NCI-H345 treated with DMSO at 0.1 percent for 48 hours (cell line): Measurements from ENCODE around the gene FBRS.
"Not testable (repeated sequence)": the region's sequence is repeated elsewhere in the genome, so short reads cannot be mapped to it uniquely, and the experiment has no call there.

ENCODE experiments used
- DNase-seq: peaks from one replicate; lab custom pipeline; 2025; ENCODE audit not compliant: unreplicated experiment; lab: John Stamatoyannopoulos, UW

Gene FBRS

DNA sequence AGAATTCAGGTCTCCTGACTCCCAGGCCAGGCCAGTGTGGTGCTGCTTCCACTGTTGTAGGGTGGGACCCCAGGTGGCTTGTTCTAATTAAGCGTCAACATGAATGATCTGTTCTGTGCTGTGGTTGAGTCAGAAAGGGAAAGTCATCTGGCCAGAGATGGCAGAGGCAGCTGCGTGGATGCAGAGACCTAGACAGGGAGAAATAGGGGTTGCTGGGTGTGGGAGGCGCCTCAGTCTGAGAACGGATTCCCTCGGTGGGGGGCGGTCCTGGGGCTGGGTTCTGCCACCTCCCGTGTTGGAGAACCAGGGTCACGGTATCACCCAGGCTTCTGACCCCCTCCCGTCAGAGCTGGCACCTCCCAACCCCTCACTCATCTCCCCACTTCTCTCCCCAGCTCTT, 5.6 kb downstream of the FBRS start:
- no peak for DNase-seq

DNA sequence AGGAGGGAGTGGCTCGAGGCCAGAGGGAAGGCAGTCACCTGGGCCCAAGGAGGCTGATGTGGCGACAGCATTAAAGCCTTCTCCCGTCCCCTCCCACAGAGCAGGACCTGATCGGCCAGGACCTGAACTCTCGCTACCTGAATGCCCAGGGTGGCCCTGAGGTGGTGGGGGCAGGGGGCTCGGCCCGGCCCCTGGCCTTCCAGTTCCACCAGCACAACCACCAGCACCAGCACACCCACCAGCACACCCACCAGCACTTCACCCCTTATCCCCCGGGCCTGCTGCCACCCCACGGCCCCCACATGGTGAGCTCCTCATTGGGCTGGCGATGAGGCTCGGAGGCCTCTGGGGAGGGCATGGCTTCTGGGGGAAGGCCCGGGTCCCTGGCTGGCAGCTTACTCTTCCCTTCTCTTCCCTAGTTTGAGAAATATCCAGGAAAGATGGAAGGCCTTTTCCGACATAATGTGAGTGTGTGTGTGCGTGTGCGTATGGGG, 6.4 kb downstream of the FBRS start:
- no peak for DNase-seq

DNA sequence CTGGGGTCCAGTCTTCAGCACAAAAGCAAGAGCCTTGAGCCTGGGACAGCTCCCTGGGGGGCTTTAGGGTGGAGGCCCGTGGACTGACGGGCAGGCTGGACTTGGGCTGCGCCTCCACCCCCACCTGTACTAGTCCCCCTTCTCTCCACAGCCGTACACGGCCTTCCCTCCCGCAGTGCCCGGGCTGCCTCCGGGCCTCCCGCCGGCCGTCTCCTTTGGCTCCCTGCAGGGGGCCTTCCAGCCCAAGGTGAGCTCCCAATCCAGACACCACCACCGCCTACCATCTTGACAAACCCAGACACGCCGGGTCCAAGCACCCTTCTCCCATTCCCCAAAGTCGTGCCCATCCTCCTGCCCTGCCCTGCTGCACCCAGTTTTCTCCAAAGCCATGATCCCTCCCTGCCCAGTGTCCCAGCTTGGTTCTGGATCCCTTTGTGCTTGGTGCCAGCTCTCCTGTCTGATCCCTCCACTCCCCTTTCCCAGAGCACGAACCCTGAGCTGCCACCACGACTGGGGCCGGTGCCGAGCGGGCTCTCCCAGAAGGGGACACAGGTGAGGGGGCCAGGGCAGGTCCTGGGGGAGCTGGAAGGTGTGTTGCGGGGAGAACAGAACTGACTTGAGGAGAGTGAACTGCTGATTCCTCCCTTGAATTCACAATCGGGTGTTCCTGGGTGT, 7.1 kb downstream of the FBRS start:
- DNase-seq, result no peak

DNA sequence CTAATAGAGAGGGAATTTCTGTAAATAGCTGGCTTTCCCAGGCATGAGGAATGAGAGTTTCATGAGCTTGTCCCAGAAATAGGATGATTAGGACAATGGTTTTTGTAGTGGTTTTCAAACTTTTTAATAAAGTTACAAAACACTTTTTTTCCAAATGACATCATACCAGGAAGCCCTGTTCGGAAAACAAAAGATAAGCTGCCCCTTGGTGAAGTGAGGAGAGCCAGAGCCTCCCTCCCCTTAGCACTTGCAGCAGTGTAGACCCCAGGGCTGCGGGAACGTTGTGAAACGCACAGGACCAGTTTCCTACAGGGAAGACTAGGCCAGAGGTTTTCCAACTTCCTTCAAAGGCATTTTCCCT, 7.6 kb downstream of the FBRS start:
- no peak for DNase-seq

DNA sequence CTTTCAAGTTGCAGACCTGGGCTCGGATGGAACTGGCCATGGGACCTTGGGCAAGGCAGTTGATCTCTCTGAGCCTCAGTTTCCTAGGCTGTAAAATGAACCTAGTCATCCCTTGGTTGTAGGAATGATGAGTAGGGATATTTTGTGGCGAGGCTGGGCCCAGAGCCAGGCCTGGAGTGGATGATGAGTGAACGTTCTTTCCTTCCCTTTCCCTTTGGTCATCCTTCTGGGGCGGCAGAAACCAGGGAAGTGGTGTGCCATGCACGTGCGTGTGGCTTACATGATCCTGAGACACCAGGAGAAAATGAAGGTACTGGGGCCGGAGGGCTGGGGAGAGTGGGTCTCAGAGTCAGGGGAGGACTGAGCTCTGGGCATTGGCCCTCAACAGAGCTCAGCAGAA, 8.4 kb downstream of the FBRS start:
- DNase-seq, result no peak

DNA sequence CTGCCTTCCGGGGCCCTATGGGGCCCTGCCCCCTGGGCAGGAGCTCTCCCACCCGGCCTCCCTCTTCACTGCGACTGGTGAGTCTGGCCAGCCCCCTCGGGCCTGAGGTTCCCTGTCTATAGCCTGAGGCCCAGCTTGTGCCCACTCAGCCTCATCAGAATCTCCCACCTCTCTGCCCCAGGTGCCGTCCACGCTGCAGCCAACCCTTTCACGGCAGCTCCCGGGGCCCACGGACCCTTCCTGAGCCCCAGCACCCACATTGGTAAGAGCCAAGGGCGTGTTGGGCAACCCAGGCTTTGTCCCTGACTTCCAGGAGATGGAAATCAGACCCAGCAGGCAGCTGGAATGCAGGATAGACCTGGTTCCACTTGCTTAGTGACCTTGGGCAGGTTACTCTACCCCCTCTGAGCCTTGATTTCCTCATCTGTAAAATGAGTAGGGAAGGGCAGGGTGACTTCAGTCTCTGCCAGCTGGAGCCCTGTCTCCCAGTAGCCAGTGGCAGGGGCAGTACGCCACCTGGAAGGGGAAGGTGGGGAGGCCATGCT, 9.2 kb downstream of the FBRS start:
- DNase-seq, result no peak

DNA sequence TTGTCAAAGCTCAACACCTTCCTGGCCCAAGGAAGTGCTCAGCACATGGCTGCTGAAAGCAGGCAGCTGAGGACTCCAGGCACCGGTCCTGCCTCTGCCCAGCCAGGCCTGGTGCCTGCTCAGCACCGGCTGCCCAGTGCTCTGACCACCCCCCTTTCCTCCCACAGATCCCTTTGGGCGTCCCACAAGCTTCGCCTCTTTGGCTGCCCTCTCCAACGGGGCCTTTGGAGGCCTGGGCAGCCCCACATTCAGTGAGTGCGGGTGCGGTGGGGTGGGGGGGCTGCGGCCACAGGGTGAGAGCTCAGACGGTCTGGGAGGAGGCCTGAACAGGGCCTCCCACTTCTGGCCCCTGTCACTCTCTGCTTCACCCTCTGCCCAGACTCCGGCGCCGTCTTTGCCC, 10.2 kb downstream of the FBRS start:
- DNase-seq, result no peak

DNA sequence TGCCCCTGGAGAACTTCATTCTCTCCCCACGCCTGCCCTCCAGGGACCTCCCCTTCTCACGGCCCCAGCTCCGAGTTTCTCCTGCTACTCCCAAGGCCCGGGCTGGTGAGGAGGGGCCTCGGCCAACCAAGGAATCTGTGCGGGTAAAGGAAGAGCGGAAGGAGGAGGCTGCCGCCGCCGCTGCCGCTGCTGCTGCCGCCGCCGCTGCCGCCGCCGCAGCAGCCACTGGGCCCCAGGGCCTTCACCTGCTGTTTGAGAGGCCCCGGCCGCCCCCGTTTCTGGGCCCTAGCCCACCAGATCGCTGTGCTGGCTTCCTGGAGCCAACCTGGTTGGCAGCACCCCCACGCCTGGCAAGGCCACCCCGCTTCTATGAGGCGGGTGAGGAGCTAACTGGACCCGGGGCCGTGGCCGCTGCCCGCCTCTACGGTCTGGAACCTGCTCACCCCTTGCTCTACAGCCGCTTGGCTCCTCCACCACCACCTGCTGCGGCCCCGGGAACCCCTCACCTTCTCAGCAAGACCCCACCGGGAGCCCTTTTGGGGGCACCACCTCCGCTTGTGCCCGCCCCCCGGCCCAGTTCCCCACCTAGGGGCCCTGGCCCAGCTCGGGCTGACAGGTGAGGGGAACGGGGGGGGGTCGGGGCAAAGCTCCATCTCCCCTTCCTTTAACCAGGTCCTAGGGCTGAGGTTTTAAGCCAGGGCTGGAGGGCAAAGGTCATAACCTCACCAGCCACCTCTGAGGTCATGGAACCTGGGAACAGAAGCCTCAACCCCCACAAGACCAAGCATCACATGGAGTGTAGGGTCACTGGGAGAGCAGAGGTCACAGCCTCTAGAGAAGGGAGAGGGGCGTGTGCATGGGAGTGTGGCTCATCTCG, 11.0 kb downstream of the FBRS start:
- no peak for DNase-seq

DNA sequence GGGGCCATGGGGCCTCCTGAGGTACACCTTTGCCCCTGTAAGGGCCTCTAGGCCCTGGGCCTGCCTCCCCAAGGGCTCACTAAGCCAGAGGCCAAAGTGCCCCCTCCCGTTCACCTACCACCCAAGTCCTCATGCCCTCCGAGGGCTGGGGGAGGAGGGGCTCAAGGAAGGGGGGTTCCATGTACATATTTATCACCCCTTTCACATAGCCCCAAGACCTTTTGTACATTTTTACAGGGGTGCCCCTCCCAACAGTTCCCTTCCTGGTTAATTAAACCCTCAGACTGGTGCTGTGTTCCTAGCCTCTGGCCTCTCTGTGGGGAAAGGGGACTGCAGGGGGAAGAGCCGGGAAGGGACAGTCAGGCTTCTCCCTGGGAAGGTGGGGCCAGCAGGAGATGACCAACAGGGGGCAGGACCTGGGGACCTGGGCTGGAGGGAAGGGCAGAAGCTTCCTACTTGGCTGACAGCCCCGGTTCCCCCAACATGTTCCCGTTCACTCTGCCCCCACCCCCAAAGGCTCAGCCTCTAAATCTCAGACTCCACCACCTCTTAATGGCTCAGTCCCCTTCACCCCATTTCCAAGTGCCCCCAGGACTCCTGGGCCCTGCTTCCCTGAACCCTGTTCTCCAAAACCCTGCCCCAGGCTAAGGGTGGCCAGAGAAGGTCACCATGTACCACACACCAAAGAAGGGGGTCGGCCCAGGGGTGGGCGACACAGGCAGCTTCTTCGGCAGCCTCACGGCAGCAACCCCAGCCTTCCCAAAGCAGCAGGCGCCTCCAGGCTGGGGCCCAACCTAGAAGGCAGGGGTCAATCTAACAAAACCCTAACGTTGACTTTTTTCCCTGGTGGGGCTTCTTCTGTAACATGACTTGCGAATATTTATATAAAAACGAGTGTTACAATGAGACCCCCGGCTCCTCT, 11.9 kb downstream of the FBRS start:
- no peak for DNase-seq

DNA sequence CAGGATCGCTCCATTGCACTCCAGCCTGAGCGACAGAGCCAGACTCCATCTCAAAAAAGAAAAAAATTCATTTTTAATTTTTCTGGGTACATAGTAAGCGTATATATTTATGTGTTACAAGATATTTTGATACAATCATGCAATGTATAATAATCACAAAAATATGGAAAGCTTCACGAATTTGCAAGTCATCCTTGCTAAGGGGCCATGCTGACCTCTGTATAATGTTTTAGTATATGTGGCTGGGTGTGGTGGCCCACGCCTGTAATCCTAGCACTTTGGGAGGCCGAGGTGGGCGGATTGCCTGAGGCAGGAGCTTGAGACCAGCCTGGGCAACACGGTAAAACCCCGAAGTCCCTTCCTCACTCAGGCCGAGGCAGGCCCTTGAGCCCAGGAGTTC, 16.9 kb downstream of the FBRS start:
- DNase-seq, result no peak

DNA sequence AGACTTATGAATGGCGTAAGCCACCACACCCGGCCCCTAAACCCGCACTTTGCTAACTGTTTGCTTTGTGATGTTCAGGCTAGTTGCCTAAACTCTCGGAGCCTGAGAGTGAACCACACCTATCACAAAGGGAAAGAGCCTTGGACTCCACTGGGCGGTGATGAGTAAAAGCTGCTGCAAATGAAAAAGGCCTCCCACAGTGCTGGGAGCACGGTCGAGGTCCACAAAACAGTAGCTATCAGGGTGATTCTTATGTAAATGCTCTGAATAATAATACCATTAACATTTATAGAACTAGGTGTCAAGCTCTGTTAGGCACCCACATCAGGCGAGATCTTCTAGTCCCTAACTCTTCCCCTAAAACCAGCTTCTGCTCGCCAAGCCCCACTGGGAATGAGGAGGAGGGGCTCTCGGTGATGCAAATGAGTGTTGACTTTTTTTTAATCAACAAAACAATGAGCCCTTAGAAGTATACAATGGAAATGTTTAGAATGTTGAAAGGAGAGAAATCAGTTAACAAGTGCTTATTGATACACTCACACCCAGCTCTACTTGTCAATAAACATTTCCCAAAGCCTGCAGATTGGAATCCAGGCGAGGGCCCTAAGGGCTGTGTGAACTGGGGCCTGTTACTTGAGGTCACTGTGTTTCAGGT, 19.8 kb downstream of the FBRS start:
- DNase-seq, result no peak

DNA sequence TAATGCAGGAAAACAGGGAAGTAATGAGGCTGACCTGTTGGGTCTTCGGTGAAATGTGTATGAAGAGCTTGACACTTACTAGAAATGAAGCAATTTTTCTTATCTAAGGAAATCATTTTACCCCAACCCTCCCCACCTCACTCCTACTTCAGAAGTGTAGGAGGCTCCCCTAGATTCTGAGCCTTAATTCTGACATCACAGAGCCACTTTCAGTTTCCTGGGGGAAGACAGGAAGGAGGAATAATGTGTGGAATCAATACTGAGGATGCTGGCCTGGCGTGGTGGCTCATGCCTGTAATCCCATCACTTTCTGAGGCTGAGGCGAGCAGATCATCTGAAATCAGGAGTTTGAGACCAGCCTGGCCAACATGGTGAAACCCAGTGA, 20.3 kb downstream of the FBRS start:
- DNase-seq, result no peak

DNA sequence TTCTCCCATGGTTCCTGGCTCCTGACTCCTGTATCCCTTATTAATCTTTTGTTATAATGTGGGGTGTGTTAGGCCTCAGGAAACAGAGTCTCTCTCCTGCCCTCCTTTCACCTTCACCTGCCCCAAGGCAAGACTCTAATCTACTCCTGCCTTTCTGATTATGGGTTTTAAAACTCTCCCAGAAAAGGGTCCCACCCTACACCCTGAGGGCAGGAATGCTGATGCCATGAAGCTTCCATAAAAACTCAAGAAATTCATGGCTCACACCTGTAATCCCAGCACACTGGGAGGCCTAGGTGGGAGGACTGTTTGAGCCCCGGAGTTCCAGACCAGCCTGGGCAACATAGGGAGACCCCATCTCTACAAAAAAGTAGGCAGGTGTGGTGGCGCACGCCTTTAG, 22.1 kb downstream of the FBRS start:
- no peak for DNase-seq

DNA sequence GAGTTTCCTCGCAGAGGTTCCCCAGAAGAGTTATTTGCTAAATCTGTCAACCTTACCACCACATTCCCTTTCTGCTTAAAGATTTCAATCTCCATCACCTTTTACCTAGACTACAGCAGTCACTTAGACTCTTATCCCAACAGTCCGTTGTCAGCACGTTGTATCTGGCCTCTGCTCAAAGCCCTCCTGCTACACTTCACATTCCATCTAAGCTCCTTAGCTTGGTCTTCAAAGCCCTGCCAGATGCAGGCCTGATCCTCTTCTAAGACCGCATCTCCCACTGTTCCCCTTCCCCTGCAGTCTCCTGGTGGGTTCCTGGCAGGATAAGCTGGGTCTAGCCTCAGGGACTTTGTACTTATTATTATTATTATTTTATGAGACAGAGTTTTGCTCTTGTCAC, 30.5 kb downstream of the FBRS start:
- no peak for DNase-seq

DNA sequence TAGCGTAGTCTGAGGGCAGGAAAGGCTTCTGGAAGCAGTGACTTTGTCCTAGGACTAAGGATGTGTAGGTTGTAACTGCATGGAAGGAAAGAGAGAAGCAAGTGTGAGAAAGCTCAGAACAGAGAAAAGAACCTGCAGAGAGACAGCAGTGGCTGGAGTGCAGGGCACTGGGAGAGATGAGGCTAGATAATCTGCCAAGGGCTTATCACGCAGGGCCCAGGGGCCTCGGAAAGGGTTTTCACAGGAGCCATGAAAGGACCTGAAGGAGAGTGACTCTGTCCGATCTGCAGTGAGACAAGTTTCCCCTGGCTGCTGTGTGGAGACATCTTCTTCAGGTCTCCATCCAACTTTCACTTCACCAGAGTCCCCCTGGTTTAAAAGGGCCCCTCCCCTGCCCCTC, 33.7 kb downstream of the FBRS start:
- DNase-seq, result no peak

DNA sequence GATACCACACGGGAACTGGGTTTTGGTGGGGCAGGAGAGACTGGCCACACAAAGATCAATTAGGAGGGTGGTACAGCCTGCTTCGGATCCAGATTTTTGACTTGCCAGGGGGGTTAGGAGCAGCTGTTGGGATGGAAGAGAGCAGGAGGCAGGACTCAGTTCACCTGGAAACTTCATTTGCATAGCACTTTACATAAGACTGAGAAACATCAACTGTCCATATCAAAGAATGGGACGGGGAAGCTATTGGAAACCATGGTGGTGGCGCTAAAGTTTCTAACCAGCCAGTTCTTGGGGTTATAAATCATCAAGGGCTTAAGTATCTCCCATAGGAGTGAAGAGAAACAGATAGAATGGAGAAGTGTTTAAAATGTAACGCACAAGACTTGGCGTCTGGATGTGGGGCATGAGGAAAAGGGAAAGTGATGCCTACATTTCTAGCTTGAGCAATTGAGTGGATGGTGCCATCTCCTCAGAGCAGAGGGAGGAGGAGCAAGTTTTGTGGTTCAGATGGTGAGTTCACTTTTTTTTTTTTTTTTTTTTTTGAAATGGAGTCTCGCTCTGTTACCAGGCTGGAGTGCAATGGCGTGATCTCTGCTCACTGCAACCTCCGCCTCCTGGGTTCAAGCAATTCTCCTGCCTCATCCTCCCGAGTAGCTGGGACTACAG, 34.3 kb downstream of the FBRS start:
- no peak for DNase-seq

DNA sequence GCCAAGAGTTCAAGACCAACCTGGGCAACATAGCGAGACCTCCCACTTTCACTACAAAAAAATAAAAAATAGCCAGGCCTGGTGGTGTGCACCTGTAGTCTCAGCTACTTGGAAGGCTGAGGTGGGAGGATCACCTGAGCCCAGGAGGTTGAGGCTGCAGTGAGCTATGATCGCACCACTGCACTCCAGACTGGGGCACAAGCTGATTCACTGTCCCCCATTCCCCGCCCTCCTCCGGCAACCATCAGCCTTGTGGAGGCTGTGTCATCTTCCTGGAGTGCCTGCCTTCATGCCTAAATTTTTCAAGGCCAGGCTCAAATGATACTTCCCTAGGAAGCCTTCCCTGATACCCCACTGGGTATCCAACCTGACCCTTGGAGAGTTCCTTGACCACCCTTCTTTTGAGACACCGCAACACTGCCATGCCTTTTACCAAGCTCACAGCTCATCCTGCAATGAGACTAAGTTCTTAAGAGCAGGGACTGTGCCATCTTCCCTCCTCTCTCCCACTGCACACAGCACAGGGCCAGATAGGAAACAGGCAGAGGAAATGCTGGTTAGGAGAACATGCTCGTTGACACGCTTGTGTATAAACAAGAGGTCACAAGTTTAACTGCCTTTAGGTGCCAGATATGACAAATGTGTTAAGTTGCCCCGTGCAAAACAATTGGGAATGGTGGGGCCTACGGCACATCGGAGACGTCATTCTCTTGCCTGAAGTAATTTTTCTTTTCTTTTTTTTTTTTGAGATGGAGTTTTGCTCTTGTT, 36.9 kb downstream of the FBRS start:
- DNase-seq, result no peak

DNA sequence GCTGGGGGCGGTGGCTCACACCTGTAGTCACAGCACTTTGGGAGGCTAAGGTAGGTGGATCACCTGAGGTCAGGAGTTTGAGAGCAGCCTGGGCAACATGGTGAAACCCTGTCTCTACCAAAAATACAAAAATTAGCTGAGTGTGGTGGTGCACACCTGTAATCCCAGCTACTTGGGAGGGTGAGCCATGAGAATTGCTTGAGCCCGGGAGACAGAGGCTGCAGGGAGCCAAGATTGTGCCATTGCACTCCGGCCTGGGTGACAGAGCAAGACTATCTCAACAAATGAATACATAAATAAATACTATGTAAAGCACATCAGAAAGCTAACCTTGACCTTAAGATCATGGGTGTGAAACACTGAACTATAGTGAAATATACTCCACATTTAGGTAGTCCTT, 38.4 kb downstream of the FBRS start:
- not testable (repeated sequence) for DNase-seq
